HG02642 (cell line): ENCODE measurements around the gene ENKD1.
"Not testable (repeated sequence)": the region's sequence is repeated elsewhere in the genome, so short reads cannot be mapped to it uniquely, and the experiment has no call there.

Experiments
- ATAC-seq: cut with Tn5 transposase; IDR thresholded peaks from one replicate; pipeline ENCODE4 v1.9.1; 2021; ENCODE audit warnings: mild to moderate bottlenecking; ENCODE audit not compliant: unreplicated experiment, poor library complexity

ENKD1 gene

GRCh38 chr16:67666559-67667452, at the start of gene ENKD1, which contains the start of gene C16orf86:
Gene ENKD1 (minus strand): TSS chr16:67666750. CDS start chr16:67666442, 308 bp downstream.
Gene C16orf86 (plus strand): TSS chr16:67666814. CDS start chr16:67666971, 157 bp downstream.
- peak; percentile 51 for ATAC-seq

DNA sequence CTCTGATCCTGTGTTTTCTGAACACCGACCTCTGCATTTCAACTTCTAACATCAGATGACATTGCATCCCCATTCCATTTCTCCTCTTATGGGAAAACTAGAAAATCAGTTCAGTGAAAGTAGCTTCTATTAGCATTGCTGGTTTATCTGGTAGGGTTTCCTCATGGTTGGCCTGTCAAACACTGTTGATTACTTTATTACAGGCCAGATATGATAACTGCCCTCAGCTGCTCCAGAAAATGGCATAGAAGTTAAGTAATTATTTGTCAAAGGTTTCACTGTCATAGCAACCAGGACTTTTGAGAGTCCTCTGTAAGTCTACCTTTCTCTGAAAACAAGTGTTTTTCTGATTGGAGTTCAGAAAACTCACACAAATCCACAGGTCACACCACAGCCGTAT, 49.5 kb upstream of the ENKD1 start:
- ATAC-seq = no peak

DNA sequence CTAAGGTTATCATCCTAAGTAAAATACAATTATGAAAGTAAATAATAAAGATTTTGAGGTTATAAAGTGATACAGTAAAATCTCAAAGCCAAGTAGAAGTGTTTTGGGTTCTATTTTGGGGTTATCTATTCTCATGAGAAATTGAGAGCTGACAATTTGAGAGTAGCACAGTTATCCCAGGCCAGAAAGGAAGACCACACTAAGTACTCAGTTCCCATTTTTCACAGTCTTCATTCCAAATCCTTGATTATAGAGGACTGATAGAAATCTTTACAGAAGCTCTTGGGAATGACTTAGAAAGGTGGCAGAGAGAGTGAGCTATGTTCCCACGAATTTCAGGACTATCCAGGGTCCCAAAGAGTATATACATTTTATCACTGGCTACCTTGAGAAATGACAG, 48.0 kb upstream of the ENKD1 start:
- no peak for ATAC-seq

DNA sequence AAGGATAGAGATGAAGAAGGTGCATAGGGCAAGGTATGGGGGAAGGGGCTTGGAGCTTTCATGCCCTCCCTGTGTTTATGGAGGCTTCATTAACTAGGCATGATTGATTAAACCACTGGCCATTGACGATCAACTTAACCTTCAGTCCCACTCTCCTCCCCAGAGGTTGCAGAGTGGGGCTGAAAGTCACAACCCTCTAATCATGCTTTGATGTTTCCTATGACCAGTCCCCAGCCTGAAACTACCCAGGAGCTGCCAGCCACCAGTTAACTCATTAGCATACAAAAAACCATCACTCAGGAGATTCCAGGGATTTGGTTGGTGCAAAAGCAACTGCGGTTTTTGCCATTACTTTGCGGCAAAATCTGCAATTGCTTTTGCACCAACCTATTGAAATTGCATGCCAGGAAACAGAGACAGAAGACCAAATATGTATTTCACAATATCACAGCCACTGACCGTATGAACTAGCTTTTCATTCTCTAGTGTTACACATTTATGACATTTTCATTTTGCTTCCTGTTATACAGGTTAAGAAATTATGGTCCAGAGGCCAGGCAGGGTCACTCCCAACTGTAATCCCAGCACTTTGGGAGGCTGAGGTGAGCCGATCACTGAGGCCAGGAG, 47.2 kb upstream of the ENKD1 start:
- no peak for ATAC-seq

DNA sequence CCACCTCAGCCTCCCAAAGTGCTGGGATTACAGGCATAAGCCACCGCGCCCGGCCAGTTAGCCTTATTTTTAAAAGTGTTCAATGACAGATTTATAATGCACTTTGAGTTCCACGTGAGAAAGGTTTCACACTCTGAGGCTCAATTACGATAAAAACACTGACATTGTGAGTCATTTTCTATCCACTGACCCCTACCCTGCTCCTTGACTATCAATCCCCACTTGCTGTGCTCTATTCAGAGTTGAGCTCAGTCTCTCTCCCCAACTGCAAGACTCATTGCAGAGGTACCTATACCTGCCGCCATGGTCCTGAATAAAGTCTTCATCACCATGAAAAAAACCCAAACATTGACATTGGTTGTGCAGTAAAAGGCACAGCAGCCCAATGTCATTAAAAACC, 44.1 kb upstream of the ENKD1 start:
- no peak for ATAC-seq

- no peak for ATAC-seq
Measured at GRCh38 chr16:67709050-67709449, 42.5 kb upstream of the ENKD1 start.

- ATAC-seq = no peak
Measured at GRCh38 chr16:67708368-67708771, 41.8 kb upstream of the ENKD1 start.

DNA sequence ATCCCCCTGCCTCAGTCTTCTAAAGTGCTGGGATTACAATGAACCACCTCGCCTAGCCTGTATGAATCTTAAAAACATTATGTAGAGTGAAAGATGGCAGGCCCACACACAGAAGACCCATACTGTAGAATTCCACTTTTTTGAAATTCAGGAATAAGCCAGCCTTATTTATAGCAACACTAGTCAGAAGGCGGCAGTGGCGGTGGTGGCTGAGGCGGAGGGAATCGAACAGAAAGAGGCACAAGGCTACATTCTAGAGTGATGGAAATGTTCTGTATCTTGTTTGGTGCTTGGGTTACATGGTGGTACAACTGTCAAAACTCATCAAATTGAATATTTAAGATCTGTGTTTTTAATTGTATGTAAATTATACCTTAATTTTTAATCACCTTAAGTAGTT, 41.2 kb upstream of the ENKD1 start:
- no peak for ATAC-seq

DNA sequence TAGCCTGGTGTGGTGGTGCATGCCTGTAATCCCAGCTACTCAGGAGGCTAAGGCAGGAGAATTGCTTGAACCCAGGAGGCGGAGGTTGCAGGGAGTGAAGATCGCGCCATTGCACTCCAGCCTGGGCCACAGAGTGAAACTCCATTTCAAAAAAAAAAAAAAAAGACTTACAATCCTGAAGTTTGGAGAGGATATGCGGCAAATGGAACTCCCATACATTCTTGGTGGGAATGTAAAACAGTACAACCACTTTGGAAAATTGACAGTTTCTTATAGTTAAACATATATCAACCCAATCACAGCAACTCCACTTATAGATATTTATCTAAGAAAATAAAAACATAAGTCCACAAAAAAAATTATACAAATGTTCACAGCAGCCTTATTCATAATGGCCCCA, 40.7 kb upstream of the ENKD1 start:
- ATAC-seq = no peak

DNA sequence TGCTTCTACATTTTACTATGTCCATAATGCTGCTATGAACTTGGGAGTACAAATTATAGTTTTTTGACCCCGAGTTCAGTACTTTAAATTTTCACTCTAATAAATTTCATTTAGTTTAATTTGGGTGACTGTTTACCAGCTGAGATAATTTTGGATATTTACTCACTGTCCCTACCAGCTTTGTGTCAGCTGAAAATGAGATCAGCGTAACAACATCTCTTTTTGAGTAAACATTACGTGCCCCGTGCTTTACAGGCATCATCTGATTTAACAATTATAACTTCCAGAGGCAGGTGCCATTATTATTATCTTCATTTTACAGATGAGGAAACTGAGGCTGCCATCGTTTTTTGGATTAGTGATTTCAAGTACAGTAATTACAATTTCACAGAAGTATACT, 37.6 kb upstream of the ENKD1 start:
- ATAC-seq = no peak

GRCh38 chr16:67703626-67704025, 37.1 kb upstream of the ENKD1 start:
- ATAC-seq = no peak

DNA sequence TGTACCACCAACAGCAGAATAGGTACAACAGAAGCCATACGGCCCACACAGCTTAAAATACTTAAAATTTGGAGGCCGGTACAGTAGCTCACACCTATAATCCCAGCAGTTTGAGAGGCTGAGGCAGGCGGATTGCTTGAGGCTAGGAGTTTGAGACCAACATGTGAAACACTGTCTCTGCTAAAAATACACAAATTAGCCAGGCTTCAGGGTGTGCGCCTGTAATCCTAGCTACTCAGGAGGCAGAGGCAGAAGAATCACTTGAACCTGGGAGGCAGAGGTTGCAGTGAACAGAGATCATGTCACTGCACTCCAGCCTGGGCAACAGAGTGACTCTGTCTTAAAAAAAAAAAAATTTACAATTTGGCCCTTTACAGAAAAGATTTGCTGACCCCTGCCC, 35.6 kb upstream of the ENKD1 start:
- no peak for ATAC-seq

- no peak for ATAC-seq
Measured at GRCh38 chr16:67701420-67701819, 34.9 kb upstream of the ENKD1 start.

DNA sequence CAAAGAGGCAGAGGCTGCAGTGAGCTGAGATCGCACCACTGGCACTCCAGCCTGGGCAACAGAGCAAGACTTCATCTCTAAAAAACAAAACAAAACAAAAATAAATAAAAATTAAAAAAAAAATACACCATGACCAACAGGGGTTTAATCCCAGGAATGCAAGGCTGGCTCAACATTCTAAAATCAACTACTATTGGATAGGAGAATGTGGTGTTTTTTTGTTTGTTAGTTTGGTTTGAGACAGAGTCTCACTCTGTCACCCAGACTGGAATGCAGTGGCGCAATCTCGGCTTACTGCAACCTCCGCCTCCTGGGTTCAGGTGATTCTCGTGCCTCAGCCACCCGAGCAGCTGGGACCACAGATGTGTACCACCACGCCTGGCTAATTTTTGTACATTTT, 32.7 kb upstream of the ENKD1 start:
- ATAC-seq = no peak

DNA sequence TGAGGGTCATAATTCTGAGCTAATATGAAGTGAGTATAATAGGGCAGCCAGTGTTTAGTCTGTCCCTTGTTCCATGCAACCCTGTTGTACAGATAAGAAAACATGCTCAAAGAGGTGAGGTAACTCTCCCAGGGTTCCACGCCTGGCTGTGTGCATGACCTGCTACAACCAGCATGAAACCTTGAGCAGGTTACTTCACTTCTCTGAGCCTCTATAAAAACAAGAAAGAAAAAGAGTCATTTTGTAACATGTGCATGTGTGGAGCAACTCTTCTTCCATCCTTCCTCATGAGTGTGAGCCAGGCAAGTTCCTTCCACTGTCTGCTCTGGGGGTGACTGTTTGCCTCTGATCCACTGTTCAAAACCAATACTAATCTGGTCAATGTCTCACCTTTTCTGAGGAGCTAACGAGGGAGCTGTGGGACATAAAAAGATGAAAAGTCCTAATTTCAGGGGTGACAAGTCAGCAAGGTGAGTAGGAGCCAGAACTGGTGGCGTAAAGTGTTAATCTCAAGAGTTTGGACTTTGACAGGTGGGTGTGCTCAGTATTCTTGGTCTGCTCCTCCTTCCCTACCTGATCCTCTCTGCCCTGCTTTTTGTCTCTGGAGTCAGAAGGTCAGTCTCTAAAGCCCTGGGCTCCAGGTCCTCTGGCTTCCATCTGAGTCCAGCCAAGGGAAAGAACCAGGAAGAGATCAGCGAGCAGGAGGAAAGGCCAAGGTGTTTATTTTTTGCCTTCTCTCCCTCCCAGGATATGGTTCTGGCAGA, 31.1 kb upstream of the ENKD1 start:
- no peak for ATAC-seq

DNA sequence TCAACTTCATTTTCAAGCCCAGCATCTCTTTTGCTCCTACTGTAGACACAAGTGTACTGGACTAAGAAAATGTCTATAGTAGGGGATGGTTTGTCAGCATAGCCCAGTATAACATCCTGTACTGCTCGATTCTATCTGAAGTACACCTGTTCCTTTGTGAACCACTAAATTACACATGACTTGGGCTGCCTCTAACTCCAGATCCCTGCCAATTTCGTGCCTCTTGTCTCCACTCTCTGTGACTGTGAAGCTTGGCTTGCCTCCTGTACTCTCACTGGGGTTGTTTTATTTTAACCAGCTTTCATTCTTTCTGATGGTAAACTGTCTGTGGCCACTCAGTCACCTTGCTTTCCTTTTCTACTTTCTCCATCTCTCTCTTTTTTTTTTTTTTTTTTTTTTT, 28.1 kb upstream of the ENKD1 start:
- ATAC-seq = no peak

DNA sequence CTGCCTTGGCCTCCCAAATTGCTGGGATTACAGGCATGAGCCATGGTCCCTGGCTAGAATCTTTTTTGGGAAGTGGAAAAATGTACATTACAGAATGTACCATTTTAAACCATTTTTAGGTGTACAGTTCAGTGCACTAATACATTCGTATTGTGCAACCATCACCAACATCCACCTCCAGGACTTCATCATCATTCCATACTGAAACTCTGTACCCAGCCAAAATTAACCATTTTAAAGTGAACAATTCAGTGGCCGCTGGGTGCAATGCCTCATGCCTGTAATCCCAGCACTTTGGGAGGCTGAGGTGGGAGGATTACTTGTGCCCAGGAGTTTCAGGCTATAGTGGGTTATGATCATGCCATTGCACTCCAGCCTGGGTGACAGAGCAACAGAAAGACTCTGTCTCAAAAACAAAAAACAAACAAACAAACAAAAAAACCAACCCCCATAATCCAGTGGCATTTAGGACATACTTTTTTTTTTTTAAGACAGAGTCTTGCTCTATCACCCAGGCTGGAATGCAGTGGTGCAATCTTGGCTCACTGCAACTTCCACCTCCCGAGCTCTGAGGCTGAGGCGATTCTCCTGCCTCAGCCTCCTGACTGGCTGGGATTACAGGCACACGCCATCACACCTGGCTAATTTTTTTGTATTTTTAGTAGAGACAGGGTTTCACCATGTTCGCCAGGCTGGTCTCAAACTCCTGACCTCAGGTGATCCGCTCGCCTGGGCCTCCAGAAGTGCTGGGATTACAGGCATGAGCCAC, 27.2 kb upstream of the ENKD1 start:
- not testable (repeated sequence) for ATAC-seq

DNA sequence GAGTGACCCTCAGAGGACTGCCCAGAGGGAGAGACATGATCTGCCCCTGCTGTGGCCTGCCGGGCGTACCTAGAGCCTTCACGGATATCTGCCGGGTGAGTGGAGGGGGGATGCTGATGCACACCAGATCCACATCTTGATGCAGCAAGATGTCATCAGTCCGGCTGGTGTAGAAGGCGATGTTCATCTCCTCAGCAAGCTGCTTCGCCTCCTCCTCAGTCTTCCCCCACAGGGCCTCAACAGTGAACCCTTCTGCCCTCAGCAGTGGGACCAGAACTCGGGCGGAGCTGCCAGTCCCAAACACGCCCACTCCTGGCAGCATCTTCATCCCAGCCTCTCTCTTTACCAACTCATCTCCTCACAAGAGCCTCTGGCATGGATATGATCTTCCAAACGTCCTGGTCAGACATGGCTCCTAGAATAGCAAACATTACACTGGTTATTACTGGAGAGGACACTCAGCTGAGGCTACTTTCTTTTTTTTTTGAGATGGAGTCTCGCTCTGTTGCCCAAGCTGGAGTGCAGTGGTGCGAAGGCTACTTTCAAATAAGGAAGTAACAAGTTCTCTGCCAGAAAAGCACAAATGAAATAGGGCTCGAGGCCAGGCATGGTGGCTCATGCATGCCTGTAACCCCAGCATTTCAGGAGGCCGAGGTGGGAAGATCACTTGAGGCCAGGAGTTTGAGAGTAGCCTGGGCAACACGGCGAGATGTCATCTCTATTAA, 19.0 kb upstream of the ENKD1 start:
- ATAC-seq = no peak

- no peak for ATAC-seq
Measured at GRCh38 chr16:67683767-67684166, 17.2 kb upstream of the ENKD1 start.
